ENCODE data around the gene CDC25B.

CDC25B gene

DNA sequence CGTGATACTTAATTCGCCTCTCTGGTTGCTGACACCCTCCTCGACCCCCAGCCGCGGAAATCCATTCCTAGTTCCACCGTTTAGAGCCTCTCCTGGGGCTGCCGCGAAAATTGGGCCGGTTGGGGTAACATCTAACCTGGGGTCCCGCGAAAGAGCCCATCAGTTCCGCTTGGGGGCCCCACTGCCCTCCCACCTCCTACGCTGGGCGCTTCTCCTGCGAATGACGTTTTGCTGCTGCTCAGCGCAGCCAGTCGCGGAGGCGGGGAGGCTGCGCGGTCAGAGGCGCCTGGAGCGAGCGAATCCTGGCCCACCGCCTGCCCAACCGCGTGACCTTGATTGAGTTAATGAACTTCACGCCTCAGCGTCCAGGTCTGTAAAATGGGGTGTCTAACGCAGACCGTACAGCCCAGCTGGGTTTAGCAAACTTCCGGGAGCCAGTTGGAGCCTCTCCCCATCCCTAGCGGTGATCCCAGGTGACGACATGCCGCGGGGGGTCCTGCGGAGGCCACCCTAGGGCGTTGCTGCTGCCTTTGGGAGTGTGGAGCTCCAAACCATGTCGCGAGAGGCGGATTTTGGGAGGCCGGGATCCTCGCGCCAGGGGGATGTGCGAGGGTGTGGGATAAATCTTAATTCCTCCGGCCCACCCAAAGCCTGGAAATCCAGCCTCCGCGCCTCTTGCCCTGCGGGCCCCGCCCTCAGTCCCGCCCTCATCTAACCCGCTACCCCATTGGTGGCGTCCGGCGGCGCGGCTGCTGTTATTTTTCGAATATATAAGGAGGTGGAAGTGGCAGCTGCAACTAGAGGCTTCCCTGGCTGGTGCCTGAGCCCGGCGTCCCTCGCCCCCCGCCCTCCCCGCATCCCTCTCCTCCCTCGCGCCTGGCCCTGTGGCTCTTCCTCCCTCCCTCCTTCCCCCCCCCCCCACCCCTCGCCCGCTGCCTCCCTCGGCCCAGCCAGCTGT lies at the start of gene CDC25B:
Gene CDC25B (plus strand): TSS at position 800 of the 958 bp plus-strand sequence. CDS start 222 bp downstream, outside the sequence.
- DNase-seq: peak; percentile 86 to 88

DNA sequence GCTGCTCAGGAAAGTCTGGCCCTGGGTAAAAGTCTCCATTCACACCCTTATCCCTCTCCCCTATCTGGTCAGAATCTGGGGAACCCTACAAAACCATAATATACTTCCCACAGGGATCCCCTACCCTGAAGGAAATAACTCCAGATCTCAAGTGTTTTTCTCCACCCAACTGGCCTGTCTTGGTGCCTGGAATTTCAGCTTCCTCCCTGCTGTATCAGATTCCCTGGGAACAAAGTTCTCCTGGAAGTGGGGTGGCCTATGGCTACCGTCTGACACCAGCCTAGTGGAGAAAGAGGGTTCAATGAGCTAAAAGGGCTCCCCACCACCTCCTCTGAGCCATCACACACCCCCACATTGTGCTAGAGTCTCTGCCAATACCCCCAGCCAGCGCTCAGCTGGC lies 48.6 kb upstream of the CDC25B start:
- DNase-seq: no peak

DNA sequence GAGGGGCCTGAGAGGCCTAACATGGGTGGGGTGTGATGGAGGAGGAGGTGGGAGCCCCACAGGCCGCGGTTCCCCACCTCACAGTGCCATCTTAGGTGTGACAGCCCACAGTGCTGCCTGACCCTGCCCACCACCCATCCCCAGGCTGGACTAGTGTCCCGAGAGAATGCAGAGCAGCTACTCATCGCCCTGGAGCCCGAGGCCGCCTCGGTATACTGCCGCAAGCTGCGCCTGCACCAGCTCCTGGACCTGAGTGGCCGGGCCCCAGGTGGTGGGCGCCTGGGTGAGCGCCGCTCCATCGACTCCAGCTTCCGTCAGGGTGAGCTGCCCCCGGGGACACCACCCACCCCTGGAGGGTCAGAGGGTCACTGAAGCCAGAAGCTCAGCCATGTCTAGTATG lies 48.0 kb upstream of the CDC25B start:
- no peak for DNase-seq

DNA sequence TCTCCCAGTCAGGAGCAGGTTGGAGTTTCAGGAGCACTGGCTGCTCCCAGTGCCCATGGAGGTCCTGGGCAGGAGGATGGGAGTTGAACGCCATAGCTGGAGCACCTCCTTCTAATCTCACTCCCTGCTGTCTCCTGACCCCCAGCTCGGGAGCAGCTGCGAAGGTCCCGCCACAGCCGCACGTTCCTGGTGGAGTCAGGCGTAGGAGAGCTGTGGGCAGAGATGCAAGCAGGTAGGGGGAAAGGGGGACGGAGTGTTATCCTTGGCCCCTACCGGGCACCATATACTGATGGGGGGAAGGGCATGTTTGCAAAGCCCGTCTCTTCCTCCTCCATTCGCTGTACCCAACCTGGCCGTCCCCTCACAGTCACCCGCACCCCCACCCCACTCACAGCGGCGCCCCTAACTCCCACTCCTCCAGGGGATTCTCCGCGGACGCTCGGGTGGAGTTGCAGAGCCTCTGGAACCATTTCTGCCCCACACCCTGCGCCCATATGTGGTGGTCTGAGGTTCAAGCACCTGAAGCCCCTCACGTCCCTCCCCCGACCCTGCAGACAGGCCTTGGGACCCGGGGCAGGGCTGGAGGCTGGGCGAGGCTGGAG lies 46.9 kb upstream of the CDC25B start:
- DNase-seq: no peak

DNA sequence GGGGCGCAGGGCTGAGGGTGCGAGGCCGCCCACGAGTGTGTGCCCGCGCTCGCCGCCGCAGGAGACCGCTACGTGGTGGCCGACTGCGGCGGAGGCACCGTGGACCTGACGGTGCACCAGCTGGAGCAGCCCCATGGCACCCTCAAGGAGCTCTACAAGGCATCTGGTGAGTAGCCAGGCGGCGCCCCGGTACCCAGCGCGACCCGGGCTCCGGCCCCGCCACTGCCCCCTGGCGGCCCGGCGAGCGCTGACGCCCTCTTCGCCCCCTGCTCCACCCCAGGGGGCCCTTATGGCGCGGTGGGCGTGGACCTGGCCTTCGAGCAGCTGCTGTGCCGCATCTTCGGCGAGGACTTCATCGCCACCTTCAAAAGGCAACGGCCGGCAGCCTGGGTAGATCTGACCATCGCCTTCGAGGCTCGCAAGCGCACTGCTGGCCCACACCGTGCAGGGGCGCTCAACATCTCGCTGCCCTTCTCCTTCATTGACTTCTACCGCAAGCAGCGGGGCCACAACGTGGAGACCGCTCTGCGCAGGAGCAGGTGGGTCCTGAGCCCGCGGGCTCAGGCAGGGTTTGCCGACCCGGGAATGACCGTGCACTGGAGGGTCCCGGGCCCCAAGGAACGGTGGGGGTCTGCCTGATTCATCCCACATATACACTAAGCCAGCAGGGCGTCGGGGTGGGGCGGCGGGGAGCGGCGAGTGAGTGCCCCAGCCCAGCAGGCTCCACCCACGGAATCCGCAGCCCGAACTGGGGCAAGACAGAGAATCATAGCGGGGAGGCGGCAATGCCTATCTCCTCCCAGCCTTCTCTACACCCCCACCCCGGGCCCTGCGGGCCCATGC lies 46.2 kb upstream of the CDC25B start:
- no peak for DNase-seq

DNA sequence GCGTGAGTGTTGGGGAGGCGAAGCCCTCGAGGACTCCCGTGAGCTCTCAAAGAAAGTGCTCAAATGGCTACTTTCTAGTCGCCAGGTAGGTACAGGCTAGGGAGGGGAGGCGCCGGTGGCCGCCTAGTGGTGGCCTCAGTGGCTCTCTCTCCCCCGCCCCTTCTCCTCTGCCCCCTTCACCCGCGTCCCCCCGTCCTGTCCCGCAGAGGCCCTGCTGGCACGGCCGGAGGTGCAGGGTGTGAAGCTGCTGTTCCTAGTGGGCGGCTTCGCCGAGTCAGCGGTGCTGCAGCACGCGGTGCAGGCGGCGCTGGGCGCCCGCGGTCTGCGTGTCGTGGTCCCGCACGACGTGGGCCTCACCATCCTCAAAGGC lies 44.8 kb upstream of the CDC25B start:
- no peak for DNase-seq

DNA sequence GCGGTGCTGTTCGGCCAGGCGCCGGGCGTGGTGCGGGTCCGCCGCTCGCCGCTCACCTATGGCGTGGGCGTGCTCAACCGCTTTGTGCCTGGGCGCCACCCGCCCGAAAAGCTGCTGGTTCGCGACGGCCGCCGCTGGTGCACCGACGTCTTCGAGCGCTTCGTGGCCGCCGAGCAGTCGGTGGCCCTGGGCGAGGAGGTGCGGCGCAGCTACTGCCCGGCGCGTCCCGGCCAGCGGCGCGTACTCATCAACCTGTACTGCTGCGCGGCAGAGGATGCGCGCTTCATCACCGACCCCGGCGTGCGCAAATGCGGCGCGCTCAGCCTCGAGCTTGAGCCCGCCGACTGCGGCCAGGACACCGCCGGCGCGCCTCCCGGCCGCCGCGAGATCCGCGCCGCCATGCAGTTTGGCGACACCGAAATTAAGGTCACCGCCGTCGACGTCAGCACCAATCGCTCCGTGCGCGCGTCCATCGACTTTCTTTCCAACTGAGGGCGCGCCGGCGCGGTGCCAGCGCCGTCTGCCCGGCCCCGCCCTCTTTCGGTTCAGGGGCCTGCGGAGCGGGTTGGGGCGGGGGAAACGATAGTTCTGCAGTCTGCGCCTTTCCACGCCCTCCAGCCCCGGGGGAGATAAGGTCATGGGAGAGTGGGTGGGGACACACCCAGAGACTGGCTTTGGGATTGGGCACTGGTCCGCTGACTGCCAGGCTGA lies 44.3 kb upstream of the CDC25B start:
- DNase-seq: peak; percentile 29 to 61

DNA sequence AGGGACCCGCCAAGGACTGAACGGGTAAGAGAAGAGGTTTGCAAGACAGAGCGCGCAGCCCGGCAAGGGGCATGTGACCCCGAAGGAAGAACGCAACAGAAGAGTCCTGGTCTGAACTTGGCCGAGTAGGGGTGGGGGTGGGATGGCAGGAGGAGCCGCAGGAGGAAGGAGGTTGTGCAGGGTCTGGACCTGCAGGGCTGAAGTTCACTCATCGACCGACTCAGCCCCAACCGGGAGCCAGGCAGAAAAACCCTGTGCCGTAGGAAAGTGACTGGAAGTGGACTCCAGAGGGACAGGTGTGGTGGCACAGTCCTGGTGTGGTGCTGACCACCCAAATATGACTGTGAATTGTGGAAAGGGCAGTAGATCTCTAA lies 43.7 kb upstream of the CDC25B start:
- no peak for DNase-seq

DNA sequence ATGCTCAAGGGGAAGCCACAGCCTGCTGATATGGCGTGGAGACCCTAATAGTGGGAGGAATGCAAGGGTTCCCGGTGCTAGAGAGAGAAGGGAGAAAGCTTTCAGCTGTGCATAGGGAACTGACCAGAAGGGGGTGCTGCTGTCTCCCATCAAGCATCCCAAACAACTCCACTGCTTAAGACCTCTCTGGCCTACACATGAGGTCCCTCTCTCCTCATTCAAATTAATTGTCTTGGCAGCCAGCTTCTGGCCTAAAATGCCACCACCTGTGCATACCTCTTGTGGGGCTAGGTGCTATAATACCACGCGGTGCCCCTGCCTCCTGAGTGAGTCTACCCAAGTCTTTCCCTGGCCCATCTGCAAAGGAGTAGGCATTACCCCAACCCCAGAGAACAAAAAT lies 43.0 kb upstream of the CDC25B start:
- DNase-seq: peak; percentile 54 to 63

DNA sequence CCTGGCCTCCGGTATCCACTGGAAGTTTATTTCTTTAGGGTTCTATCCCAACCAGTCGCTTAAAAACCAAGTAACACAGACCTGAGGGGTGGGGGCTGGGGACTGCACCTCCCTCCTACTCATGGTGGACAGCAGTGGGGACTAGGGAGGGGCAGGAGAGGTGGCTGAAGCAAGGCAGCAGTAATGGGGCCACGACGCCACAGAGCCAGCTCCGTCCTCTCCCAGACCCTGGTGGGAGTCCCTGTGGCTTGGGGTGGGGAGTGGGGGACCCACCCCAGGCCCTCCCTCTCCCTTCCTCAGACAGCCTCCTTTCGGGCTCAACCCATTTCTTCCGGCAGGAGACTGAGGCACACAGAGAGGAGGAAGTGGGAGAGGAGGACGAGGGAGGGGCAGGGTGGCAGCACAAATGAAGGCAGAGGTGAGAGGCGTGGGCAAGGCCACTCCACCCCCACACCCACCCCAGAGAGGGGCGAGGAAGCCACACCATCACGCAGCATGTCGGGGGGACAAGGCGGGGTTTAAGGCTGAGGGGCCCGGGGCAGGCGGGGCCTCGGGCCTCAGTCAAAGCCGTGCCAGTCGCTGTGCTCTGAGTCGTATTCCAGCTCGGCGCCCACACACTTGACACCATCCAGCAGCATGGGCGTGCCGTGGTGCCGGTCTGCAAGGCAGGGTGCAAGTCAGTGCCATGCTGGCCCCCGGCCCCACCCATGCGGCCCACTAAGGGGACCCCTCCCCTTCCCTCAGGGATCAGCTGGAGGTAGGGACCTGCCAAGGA lies 42.4 kb upstream of the CDC25B start:
- DNase-seq: no peak

DNA sequence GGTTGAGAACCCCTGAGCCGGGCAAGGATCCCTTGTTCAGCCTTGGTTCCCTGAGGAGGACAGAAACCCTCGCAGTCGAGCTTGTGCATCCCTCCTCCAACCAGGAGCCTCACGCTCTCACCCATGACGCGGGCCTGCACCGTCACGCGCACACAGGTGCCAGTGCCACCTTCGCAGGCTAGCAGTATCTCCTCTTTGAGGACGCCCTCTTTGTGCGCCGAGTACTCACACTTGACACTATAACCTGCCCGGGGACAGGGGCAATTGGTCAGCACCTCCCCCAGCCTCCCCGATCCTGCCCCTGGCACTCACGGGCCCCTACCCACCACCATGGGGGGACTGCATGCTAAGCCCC lies 41.9 kb upstream of the CDC25B start:
- DNase-seq: no peak

DNA sequence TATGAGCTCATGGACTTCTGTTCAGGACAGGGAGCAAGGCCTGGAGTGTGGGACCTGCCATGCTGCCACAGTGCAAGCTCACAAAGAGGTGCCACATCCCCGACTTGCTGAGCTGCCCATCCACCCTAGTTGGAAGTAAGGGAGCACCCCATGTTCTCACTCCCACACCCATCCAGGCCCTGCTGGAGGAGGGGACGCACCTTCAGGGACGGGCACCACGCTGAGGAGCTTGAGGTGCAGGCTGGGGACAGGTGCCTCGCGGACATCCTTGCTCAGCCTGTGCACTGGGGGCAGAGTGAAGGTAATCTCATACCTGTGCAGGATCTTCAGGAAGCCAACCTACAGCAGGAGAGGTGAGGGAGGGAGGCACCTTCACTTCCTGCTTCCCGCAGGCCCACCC lies 40.8 kb upstream of the CDC25B start:
- no peak for DNase-seq

DNA sequence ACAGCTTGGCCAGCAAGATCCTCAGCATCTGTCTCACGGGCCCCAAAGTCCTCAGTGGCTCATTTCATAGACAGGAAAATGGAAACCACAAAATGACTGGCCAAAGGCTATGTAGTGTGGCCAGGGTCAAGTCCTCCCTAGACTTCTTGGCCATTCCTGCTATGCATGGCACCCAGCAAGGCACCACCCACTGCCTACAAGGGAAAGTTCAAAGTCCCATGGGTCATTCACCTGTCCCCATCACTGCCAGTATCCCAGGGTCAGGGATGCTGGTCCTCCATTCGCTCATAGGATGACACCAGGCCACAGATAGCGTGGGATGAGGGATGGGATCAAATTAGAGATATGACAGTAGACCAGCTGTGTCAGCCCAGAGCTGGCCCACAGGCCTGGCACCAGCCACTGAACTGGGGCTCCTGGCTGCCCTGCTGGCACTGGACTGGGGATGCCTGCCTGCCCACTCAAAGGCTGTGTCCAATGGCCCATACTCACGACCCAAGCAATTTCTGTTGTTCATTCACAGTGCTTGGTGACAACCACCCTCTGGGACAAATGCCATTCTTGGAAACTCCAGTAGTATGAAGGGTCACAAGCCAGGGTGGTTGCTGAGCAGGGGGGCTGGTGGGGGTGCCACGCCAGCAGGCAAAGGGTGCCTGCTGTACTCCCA lies 40.2 kb upstream of the CDC25B start:
- no peak for DNase-seq

DNA sequence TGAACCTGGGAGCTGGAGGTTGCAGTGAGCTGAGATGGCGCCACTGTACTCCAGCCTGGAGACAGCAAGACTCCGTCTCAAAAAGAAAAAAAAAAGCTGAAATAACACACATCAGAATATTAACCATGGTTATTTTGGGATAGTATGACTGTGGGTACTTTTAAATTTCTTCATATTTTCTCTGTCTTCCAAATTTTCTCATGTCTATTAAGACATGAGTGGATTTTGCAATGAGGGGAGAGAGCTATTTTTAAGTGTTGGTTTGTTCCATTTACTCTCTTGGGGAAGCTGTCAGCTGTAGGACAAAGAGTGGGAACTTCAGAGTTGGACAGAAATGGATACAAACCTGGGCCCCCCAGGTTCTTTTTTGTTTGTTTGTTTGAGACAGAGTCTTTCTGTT lies 38.8 kb upstream of the CDC25B start:
- DNase-seq: no peak

DNA sequence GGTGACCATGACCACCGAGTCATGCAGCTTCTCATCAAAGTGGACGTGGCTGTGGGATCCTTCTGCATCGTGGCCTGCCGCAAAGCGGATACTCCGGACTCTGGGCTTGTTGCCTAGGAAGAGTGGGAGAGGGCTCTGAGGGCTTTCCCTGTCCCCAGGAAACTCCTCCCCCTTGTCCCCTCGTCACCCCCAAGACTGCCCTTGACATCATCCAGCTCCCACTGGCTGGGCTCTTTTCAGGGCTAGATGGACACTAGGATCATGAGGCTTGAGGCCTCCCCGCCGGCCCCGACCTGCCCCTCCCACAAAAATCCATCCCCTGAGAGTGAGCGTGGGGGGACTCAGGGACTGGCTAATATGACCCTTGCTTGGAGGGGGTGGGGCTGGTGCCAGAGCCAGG lies 37.5 kb upstream of the CDC25B start:
- no peak for DNase-seq

DNA sequence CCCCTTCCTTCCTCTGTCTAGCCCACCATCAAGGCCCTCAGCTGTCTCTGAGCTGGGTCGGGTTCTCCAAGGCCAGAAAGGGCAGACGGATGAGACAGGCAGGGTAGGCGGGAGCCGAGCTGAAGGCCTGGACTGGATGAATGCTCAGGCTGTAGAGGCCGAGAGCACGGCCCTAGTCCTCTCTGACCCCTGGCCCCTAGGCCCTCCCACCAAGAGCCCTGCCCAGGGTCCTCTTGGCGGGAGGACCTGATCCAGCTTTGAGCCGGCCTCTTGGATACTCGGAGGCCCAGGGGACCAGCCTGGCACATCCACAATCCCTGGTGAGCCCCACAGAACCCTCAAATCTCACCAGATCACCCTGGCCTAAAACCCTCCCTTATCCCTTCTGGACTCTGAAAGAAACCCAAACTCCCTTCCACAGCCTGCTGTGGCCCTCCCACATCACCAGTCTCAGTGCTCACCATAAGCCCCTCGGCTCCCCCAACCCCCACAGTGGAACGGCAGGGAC lies 36.7 kb upstream of the CDC25B start:
- no peak for DNase-seq

DNA sequence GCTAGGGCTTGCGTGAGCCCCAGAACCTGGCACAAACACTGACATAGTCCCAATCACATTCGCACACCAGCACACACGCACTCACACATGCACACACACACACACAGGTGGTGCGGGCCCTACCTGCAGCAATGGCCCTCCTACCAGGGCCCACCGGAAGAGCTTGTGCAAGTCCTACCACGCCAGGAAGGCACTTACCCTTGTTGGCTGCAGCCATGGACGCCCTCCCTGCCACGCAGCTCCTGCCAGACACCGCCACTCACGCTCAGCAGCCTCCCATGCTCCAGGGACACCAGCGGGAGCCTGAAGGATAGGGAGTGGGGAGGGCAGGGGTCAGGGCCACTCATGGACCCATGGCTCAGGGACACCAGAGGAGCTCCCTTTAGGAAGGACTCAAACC lies 36.2 kb upstream of the CDC25B start:
- DNase-seq: no peak

DNA sequence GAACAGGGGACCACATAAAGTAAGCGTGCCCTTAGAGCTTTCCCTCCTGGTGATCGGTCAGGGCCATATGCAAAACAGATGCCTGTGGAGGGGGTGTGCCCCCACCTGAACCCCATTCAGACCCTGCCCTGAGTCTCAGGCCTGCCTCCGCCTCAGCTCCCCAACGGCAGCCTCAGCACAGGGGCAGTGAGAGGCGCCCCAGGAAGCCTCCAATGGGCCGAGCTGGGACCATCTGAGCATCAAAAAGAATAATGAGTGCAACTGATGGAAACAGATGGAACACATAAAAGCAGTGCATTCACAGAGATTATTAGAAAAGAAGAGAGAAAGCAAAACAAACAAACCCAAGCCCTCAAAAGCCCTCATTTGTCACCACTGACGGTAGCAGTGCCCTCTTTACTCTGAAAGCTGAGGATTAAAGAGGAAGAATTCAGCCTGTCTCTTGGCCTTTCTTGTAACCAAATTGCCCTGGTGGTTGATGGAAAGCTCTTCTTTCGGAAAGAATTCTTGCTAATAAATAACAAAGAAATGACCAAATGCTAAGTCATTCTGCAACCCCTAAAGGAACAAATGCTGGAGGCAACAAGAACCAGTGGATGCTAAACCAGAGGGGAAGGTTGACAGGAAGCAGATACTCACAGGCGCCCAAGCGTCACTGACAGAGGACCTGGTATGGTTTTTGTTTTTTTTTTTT lies 35.3 kb upstream of the CDC25B start:
- no peak for DNase-seq

DNA sequence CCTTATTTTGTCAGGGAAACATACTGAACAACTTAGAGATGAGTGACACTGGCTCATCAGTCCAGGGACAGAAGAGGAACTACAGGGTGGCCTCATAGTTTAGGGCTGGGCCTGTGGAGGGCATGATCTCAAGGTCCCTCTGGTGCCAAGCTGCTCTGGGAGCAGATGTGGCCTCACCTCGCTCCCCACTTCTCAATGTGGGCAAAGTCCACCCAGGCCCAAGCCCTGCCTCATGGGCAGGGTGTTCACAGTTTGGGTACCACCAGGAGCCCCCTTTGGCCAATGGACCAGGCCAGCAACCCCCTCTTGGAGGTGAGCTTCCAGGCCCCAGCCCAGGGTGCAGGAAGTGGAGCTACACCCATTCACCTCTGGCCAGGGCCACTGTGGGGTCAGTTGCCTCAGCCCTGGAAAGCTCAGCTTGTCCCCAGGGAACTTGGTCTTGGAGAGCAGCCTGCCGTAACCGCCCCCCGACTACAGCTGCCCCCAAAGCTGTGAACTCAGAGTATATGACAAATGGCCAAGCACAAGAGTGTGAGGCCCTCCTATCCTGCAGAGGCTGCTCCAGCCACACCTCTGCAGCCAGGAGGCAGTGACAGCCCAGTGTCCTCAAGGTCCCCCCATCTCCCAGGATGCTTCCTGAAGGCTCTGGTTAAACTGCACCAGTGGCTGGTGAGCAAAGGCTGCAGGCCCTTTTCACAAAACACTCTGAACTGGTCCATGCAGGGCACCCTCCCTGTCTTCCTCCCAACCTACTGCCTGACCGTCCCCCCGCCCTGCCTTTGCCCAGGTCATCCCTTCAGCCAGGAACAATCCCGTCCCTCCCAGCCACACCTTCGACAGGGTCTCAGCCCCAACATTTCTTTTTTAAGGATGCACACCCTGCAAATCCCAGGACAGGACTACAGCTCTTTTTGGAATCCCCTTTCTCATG lies 32.2 kb upstream of the CDC25B start:
- no peak for DNase-seq

DNA sequence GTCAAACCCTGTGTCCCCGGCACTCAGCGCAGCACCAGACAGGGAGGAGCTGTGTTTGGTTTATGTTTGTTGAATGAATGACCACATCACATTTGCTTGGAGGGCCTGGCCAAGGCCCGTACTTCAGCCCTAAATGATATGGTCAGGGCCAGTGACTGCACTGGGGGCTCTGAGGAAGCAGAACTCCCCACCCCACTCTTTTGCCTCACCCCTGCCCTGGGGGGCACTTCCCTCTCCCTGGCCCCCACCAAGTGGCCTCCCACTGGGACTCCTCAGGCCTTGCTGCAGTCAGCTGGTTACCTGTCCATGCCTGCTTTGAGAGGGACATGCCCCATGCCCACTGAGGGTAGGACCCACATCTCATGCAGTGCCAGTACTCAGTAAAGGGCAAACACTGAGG lies 31.5 kb upstream of the CDC25B start:
- DNase-seq: no peak
